SK-N-SH treated with all-trans-retinoic acid at 6 μM for 48 hours (cell line): ENCODE results near the gene PRR5.

Experiments
- ATAC-seq: fragments of 200-7000 bp; cut with Tn5 transposase; 3 replicates; pipeline ENCODE4 v1.9.1; 2020; ENCODE audit warnings: mild to moderate bottlenecking, moderate library complexity
- ARNTL ChIP-seq: fragments of 450-650 bp; formaldehyde crosslinking; IDR thresholded peaks from 2 replicates; pipeline ENCODE4 v1.5.0; 2020; ENCODE audit warnings: low read depth, mild to moderate bottlenecking, moderate library complexity, borderline replicate concordance
- BACH2 ChIP-seq: fragments of 250-450 bp; sonication (Bioruptor Pico); IDR thresholded peaks from 2 replicates; pipeline ENCODE4 v1.9.0; 2021; ENCODE audit warnings: mild to moderate bottlenecking, borderline replicate concordance
- CSDC2 ChIP-seq: fragments of 250-450 bp; sonication (Bioruptor Pico); IDR thresholded peaks from 2 replicates; pipeline ENCODE4 v1.5.0; 2020; ENCODE audit warnings: mild to moderate bottlenecking, moderate library complexity
- ESRRG ChIP-seq: fragments of 250-450 bp; sonication (Bioruptor Pico); IDR thresholded peaks from 2 replicates; pipeline ENCODE4 v1.6.1; 2021; ENCODE audit warnings: mild to moderate bottlenecking
- GLIS3 ChIP-seq: fragments of 250-450 bp; sonication (Bioruptor Pico); IDR thresholded peaks from 2 replicates; pipeline ENCODE4 v1.5.0; 2020; ENCODE audit warnings: mild to moderate bottlenecking, moderate library complexity
- ISL1 ChIP-seq: fragments of 250-450 bp; sonication (Bioruptor Pico); IDR thresholded peaks from 2 replicates; pipeline ENCODE4 v2.1.2; 2022; ENCODE audit warnings: mild to moderate bottlenecking, moderate library complexity
- OSR1 ChIP-seq: fragments of 250-450 bp; sonication (Bioruptor Pico); IDR thresholded peaks from 2 replicates; pipeline ENCODE4 v1.8.0; 2022; ENCODE audit warnings: moderate library complexity, mild to moderate bottlenecking, inconsistent platforms
- PPARA ChIP-seq: fragments of 250-450 bp; sonication (Bioruptor Pico); IDR thresholded peaks from 2 replicates; pipeline ENCODE4 v1.5.0; 2020; ENCODE audit warnings: mild to moderate bottlenecking, borderline replicate concordance
- RARB ChIP-seq: fragments of 250-450 bp; sonication (Bioruptor Pico); IDR thresholded peaks from 2 replicates; pipeline ENCODE4 v1.8.0; 2021; ENCODE audit warnings: mild to moderate bottlenecking, moderate library complexity
- TCF4 ChIP-seq: fragments of 250-450 bp; sonication (Bioruptor Pico); IDR thresholded peaks from 2 replicates; pipeline ENCODE4 v1.8.0; 2021; ENCODE audit warnings: mild to moderate bottlenecking, moderate library complexity, borderline replicate concordance
- ZC3H10 ChIP-seq: fragments of 250-450 bp; sonication (Bioruptor Pico); IDR thresholded peaks from 2 replicates; pipeline ENCODE4 v1.5.1; 2021; ENCODE audit warnings: mild to moderate bottlenecking, moderate library complexity
- ZFP3 ChIP-seq: fragments of 250-450 bp; sonication (Bioruptor Pico); IDR thresholded peaks from 2 replicates; pipeline ENCODE4 v1.5.0; 2020; ENCODE audit warnings: mild to moderate bottlenecking, moderate library complexity
- ZNF565 ChIP-seq: fragments of 450-650 bp; formaldehyde crosslinking; conservative IDR thresholded peaks from 2 replicates; pipeline ENCODE4 v1.5.0; 2020; ENCODE audit warnings: low read depth, mild to moderate bottlenecking, moderate library complexity
- ZNF70 ChIP-seq: fragments of 450-650 bp; formaldehyde crosslinking; IDR thresholded peaks from 2 replicates; pipeline ENCODE4 v1.5.0; 2020; ENCODE audit warnings: mild to moderate bottlenecking, moderate library complexity
- ZNF8 ChIP-seq: fragments of 450-650 bp; formaldehyde crosslinking; IDR thresholded peaks from 2 replicates; pipeline ENCODE4 v1.5.0; 2020; ENCODE audit warnings: mild to moderate bottlenecking, moderate library complexity
- TF ChIP-seq, protein P1 (sequence below): fragments of 250-450 bp; sonication (Bioruptor Pico); IDR thresholded peaks from 2 replicates; pipeline ENCODE4 v1.5.1; 2021; ENCODE audit warnings: mild to moderate bottlenecking, moderate library complexity
- TF ChIP-seq, protein P2 (sequence below): fragments of 250-450 bp; sonication (Bioruptor Pico); IDR thresholded peaks from 2 replicates; pipeline ENCODE4 v1.8.0; 2020; ENCODE audit warnings: mild to moderate bottlenecking, moderate library complexity, borderline replicate concordance
- TF ChIP-seq, protein P3 (sequence below): fragments of 250-450 bp; sonication (Bioruptor Pico); IDR thresholded peaks from 2 replicates; pipeline ENCODE4 v1.8.0; 2021; ENCODE audit warnings: low read depth, mild to moderate bottlenecking, moderate library complexity, borderline replicate concordance
- TF ChIP-seq, protein P4 (sequence below): fragments of 250-450 bp; sonication (Bioruptor Pico); IDR thresholded peaks from 2 replicates; pipeline ENCODE4 v1.5.1; 2020; ENCODE audit warnings: low read depth, mild to moderate bottlenecking, moderate library complexity
- TF ChIP-seq, protein P5 (sequence below): fragments of 250-450 bp; sonication (Bioruptor Pico); IDR thresholded peaks from 2 replicates; pipeline ENCODE4 v1.5.0; 2020; ENCODE audit warnings: mild to moderate bottlenecking, moderate library complexity

Gene PRR5

DNA sequence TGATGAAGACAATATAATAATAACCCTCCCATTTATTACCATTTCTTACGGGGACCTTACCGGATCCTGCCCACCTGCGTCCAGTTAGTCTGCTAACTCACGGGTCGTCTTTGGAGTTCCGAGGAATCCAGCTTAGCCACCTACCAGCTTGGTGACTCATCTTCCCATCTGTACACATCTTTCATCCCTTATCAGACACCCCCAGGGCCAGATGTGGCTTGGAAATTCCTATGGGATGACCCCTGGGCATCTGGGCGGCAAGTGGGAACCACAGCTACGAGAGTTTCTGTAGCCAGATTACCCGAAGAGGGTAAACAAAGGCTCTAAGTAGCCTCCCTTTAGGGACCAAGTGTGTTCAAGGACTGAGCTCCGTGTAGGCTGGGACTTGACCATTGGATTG is 12.8 kb upstream of the PRR5 start:
- no peak for ATAC-seq
- TF ChIP-seq ZNF8 (no peak), GLIS3 (no peak), ZNF565 (CRISPR knock-in tag) (no peak), ZNF70 (CRISPR knock-in tag) (no peak), TCF4 (CRISPR knock-in tag) (no peak), OSR1 (CRISPR knock-in tag) (no peak), ISL1 (CRISPR knock-in tag) (no peak), ZC3H10 (no peak), ESRRG (CRISPR knock-in tag) (no peak), PPARA (CRISPR knock-in tag) (no peak), ARNTL (CRISPR knock-in tag) (no peak), CSDC2 (CRISPR knock-in tag) (no peak), ZFP3 (no peak), BACH2 (no peak), RARB (CRISPR knock-in tag) (no peak)
- TF ChIP-seq, protein P1, sequence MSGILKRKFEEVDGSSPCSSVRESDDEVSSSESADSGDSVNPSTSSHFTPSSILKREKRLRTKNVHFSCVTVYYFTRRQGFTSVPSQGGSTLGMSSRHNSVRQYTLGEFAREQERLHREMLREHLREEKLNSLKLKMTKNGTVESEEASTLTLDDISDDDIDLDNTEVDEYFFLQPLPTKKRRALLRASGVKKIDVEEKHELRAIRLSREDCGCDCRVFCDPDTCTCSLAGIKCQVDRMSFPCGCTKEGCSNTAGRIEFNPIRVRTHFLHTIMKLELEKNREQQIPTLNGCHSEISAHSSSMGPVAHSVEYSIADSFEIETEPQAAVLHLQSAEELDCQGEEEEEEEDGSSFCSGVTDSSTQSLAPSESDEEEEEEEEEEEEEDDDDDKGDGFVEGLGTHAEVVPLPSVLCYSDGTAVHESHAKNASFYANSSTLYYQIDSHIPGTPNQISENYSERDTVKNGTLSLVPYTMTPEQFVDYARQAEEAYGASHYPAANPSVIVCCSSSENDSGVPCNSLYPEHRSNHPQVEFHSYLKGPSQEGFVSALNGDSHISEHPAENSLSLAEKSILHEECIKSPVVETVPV (CRISPR knock-in tag): no peak
- TF ChIP-seq, protein P2, sequence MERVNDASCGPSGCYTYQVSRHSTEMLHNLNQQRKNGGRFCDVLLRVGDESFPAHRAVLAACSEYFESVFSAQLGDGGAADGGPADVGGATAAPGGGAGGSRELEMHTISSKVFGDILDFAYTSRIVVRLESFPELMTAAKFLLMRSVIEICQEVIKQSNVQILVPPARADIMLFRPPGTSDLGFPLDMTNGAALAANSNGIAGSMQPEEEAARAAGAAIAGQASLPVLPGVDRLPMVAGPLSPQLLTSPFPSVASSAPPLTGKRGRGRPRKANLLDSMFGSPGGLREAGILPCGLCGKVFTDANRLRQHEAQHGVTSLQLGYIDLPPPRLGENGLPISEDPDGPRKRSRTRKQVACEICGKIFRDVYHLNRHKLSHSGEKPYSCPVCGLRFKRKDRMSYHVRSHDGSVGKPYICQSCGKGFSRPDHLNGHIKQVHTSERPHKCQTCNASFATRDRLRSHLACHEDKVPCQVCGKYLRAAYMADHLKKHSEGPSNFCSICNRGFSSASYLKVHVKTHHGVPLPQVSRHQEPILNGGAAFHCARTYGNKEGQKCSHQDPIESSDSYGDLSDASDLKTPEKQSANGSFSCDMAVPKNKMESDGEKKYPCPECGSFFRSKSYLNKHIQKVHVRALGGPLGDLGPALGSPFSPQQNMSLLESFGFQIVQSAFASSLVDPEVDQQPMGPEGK (CRISPR knock-in tag): no peak
- TF ChIP-seq, protein P3, sequence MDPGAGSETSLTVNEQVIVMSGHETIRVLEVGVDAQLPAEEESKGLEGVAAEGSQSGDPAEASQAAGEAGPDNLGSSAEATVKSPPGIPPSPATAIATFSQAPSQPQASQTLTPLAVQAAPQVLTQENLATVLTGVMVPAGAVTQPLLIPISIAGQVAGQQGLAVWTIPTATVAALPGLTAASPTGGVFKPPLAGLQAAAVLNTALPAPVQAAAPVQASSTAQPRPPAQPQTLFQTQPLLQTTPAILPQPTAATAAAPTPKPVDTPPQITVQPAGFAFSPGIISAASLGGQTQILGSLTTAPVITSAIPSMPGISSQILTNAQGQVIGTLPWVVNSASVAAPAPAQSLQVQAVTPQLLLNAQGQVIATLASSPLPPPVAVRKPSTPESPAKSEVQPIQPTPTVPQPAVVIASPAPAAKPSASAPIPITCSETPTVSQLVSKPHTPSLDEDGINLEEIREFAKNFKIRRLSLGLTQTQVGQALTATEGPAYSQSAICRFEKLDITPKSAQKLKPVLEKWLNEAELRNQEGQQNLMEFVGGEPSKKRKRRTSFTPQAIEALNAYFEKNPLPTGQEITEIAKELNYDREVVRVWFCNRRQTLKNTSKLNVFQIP (CRISPR knock-in tag): no peak
- TF ChIP-seq, protein P4, sequence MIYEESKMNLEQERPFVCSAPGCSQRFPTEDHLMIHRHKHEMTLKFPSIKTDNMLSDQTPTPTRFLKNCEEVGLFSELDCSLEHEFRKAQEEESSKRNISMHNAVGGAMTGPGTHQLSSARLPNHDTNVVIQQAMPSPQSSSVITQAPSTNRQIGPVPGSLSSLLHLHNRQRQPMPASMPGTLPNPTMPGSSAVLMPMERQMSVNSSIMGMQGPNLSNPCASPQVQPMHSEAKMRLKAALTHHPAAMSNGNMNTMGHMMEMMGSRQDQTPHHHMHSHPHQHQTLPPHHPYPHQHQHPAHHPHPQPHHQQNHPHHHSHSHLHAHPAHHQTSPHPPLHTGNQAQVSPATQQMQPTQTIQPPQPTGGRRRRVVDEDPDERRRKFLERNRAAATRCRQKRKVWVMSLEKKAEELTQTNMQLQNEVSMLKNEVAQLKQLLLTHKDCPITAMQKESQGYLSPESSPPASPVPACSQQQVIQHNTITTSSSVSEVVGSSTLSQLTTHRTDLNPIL (CRISPR knock-in tag): no peak
- TF ChIP-seq, all 23 proteins: peak for 0

DNA sequence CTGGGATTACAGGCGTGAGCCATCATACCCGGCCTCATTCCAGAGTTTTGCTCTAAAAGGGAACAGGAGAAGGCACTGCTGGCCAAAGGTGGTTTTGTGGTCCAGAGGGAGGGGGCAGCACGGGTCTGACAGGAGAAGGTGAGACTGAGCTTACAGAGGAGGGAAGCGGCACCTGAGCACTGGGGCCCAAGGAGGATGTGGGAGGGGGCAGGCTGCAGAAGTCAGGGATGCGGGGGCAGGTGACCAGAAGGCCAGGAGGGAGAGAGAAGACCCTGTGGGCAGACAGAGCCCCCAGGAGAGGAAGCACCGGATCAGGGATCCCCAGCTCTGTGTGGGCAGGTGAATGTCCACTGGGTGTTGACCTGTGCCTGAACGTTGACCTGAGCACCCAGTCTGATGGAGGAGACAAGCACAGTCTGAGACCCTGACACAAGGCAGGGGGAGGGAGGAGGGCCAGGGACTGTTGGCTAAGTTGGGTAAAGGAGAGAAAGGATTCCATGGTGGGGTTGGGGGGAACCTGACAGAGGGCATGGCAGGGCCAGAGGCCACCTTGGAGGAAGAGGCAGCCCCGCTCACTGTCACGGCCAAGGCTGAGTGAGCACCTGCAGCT is 12.0 kb upstream of the PRR5 start:
- TF ChIP-seq, protein P3 (CRISPR knock-in tag): no peak
- TF ChIP-seq, protein P1 (CRISPR knock-in tag): no peak
- TF ChIP-seq CSDC2 (CRISPR knock-in tag) (no peak), OSR1 (CRISPR knock-in tag) (no peak), ZC3H10 (no peak)
- TF ChIP-seq, protein P2 (CRISPR knock-in tag): no peak
- TF ChIP-seq, protein P5, sequence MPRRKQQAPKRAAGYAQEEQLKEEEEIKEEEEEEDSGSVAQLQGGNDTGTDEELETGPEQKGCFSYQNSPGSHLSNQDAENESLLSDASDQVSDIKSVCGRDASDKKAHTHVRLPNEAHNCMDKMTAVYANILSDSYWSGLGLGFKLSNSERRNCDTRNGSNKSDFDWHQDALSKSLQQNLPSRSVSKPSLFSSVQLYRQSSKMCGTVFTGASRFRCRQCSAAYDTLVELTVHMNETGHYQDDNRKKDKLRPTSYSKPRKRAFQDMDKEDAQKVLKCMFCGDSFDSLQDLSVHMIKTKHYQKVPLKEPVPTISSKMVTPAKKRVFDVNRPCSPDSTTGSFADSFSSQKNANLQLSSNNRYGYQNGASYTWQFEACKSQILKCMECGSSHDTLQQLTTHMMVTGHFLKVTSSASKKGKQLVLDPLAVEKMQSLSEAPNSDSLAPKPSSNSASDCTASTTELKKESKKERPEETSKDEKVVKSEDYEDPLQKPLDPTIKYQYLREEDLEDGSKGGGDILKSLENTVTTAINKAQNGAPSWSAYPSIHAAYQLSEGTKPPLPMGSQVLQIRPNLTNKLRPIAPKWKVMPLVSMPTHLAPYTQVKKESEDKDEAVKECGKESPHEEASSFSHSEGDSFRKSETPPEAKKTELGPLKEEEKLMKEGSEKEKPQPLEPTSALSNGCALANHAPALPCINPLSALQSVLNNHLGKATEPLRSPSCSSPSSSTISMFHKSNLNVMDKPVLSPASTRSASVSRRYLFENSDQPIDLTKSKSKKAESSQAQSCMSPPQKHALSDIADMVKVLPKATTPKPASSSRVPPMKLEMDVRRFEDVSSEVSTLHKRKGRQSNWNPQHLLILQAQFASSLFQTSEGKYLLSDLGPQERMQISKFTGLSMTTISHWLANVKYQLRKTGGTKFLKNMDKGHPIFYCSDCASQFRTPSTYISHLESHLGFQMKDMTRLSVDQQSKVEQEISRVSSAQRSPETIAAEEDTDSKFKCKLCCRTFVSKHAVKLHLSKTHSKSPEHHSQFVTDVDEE (CRISPR knock-in tag): no peak
- ATAC-seq: no peak
